GM12878 (cell line): Measurements from ENCODE around the gene ZNF248. TPM values are rescaled to one million over a fixed set of nuclear protein-coding genes. Genes with fewer than 3 reads are reported as not detected.

Source experiments
- ATAC-seq: fragments of 200-7000 bp; cut with Tn5 transposase; 3 replicates; pipeline ENCODE4 v1.9.1; 2020; ENCODE audit warnings: mild to moderate bottlenecking, moderate library complexity
- BruUV-seq: library from RNA; stranded (reverse); fragments of 400-500 nt; replicated peaks from 2 replicates; lab custom pipeline; 2021; lab: Mats Ljungman, UMichigan
- CTCF ChIA-PET: fragments of 300-600 bp; sonication (Branson Sonifier 250); formaldehyde crosslinking; extraction: SDS; loops from one replicate; lab custom pipeline; 2021; ENCODE audit warnings: inconsistent platforms; lab: Yijun Ruan, JAX
- POLR2A ChIA-PET: fragments of 350-600 bp; formaldehyde crosslinking; extraction: SDS; loops from one replicate; lab custom pipeline; 2021; ENCODE audit warnings: inconsistent platforms; lab: Charles Lee
- RAD21 ChIA-PET: fragments of 300-600 bp; sonication (Branson Sonifier 250); formaldehyde crosslinking; loops from one replicate; lab custom pipeline; 2023; ENCODE audit warnings: antibody characterized with exemption; ENCODE audit not compliant: unreplicated experiment; lab: Charles Lee
- SMC1A ChIA-PET: fragments of 300-600 bp; sonication (Branson Sonifier 250); formaldehyde crosslinking; loops from one replicate; lab custom pipeline; 2023; ENCODE audit not compliant: unreplicated experiment, uncharacterized antibody; lab: Charles Lee
- DNase-seq: peaks from one replicate; pipeline ENCODE4 v3.0.0-alpha.2; 2011; ENCODE audit warnings: low read depth, low spot score
- FAIRE-seq: peaks from 3 replicates; lab custom pipeline; 2011; peaks lifted over from hg19 to GRCh38; lab: Jason Lieb, UNC
- H2AFZ ChIP-seq: 2 replicates; pipeline ENCODE4 v1.6.0; 2011; ENCODE audit warnings: low read depth, low read length, control low read depth; ENCODE audit not compliant: control insufficient read depth
- H3K27ac ChIP-seq: 2 replicates; pipeline ENCODE4 v1.5.1; 2011; ENCODE audit warnings: control low read depth; ENCODE audit not compliant: control insufficient read depth, insufficient read depth
- H3K27me3 ChIP-seq, 2 experiments: replicated peaks in 1 of 2; 2 replicates each; pipeline versions ENCODE4 v1.6.0 to v1.6.1; 2011; ENCODE audit warnings: low read length in 1 of 2; ENCODE audit not compliant: control insufficient read depth in 2 of 2, insufficient read depth in 2 of 2
- H3K36me3 ChIP-seq, 2 experiments: 2 replicates each; pipeline ENCODE4 v1.5.1; 2011; ENCODE audit warnings: low read length in 1 of 2; ENCODE audit not compliant: control insufficient read depth in 2 of 2, insufficient read depth in 2 of 2
- H3K4me1 ChIP-seq: 2 replicates; pipeline ENCODE4 v1.6.1; 2011; ENCODE audit warnings: mild to moderate bottlenecking, low read length, moderate library complexity, mixed read lengths; ENCODE audit not compliant: control insufficient read depth, insufficient read depth
- H3K4me2 ChIP-seq: 2 replicates; pipeline ENCODE4 v1.6.0; 2011; ENCODE audit warnings: control low read depth; ENCODE audit not compliant: control insufficient read depth, insufficient read depth
- H3K4me3 ChIP-seq: fragments of 200-600 bp; sonication (generic); 2 replicates; pipeline ENCODE4 v1.5.1; 2016
- H3K79me2 ChIP-seq: 2 replicates; pipeline ENCODE4 v1.6.0; 2011; ENCODE audit warnings: low read length; ENCODE audit not compliant: control insufficient read depth, insufficient read depth
- H3K9ac ChIP-seq: 2 replicates; pipeline ENCODE4 v1.8.0; 2011; ENCODE audit warnings: low read length, control low read depth, mixed read lengths; ENCODE audit not compliant: control insufficient read depth, insufficient read depth
- H3K9me3 ChIP-seq: replicated peaks from 3 replicates; pipeline ENCODE4 v1.5.1; 2011; ENCODE audit warnings: mild to moderate bottlenecking, low read length; ENCODE audit not compliant: control insufficient read depth, insufficient read depth
- H4K20me1 ChIP-seq: 2 replicates; pipeline ENCODE4 v1.6.0; 2011; ENCODE audit not compliant: control insufficient read depth, insufficient read depth
- ASH2L ChIP-seq: fragments of 300-600, 200-600 bp; sonication (generic); IDR thresholded peaks from 2 replicates; pipeline ENCODE4 v1.6.1; 2017; ENCODE audit warnings: low read depth, mild to moderate bottlenecking, borderline replicate concordance
- ATF7 ChIP-seq: fragments of 450-650 bp; IDR thresholded peaks from 2 replicates; pipeline ENCODE4 v1.6.1; 2016; ENCODE audit warnings: low read depth, mild to moderate bottlenecking
- CEBPB ChIP-seq, 2 experiments: fragments of 150-350 bp in 1 of 2; IDR thresholded peaks; 2 replicates each; pipeline ENCODE4 v1.6.1; 2012 to 2014; ENCODE audit warnings: low read depth in 2 of 2, low read length in 2 of 2, borderline replicate concordance in 1 of 2, inconsistent platforms in 1 of 2
- EGR1 ChIP-seq, 2 experiments: IDR thresholded peaks; 1 replicate in 1 of 2; 2 replicates in 1 of 2; pipeline ENCODE4 v1.6.1; 2011 to 2012; ENCODE audit warnings: low read depth in 2 of 2, low read length in 2 of 2, borderline replicate concordance in 1 of 2, mild to moderate bottlenecking in 1 of 2, moderate library complexity in 1 of 2
- HDAC2 ChIP-seq: fragments of 200-600 bp; sonication (generic); IDR thresholded peaks from 2 replicates; pipeline ENCODE4 v1.6.1; 2017
- IKZF1 ChIP-seq: fragments of 450-650 bp; conservative IDR thresholded peaks from 2 replicates; pipeline ENCODE4 v1.6.1; 2017; ENCODE audit warnings: antibody characterized with exemption, mild to moderate bottlenecking
- KLF5 ChIP-seq: fragments of 450-650 bp; IDR thresholded peaks from 2 replicates; pipeline ENCODE4 v1.6.1; 2014; ENCODE audit warnings: mild to moderate bottlenecking; ENCODE audit not compliant: partially characterized antibody
- NR2C1 ChIP-seq: fragments of 450-650 bp; IDR thresholded peaks from 2 replicates; pipeline ENCODE4 v1.6.1; 2017; ENCODE audit warnings: antibody characterized with exemption, mild to moderate bottlenecking, moderate library complexity
- POLR2A ChIP-seq: IDR thresholded peaks from 2 replicates; pipeline ENCODE4 v1.6.1; 2011; ENCODE audit warnings: low read depth, mild to moderate bottlenecking, low read length
- RFX5 ChIP-seq: IDR thresholded peaks from 2 replicates; pipeline ENCODE4 v1.6.1; 2011; ENCODE audit warnings: low read depth, low read length, improper control_type of control experiment
- SMC3 ChIP-seq: IDR thresholded peaks from 2 replicates; pipeline ENCODE4 v1.6.1; 2011; ENCODE audit warnings: low read length, improper control_type of control experiment, borderline replicate concordance
- TCF12 ChIP-seq: IDR thresholded peaks from 2 replicates; pipeline ENCODE4 v1.6.1; 2011; ENCODE audit warnings: low read depth, mild to moderate bottlenecking, low read length
- TCF7 ChIP-seq: IDR thresholded peaks from 2 replicates; pipeline ENCODE4 v1.6.1; 2014; ENCODE audit warnings: antibody characterized with exemption, borderline replicate concordance
- ZNF384 ChIP-seq: IDR thresholded peaks from 2 replicates; pipeline ENCODE4 v1.6.1; 2012; ENCODE audit warnings: low read depth, mild to moderate bottlenecking, low read length, improper control_type of control experiment, borderline replicate concordance
- WGBS: methylation state at CpG from one replicate; pipeline ENCODE4 v1.1.6; 2016; ENCODE audit warnings: low lambda C conversion rate; ENCODE audit not compliant: insufficient replicate concordance, insufficient coverage; ENCODE audit errors: missing lambda C conversion rate; 5-methylcytosine and 5-hydroxymethylcytosine counted together
- in situ Hi-C: fragments of 300-500 bp; cut with MboI; formaldehyde crosslinking; loops from 9 replicates; pipeline ENCODE4 v1.14.3; 2018; ENCODE audit warnings: mixed read lengths
- intact Hi-C: fragments of 100-400 bp; cut with micrococcal nuclease; formaldehyde crosslinking; loops from one replicate; pipeline ENCODE4 v1.14.2; 2022; ENCODE audit not compliant: unreplicated experiment
- polyA plus RNA-seq, 11 experiments: library from polyadenylated mRNA; depleted of rRNA in 4 of 11; unstranded in 6 of 11; stranded (reverse) in 5 of 11; fragments of >200 nt; fragmentation: Nextera tagmentation in 4 of 11; fragmentation: Illumina TruSeq in 1 of 11; extraction: Ambion mirVana in 4 of 11; extraction: Trizol in 1 of 11; gene quantifications; 1 replicate in 1 of 11; 2 replicates in 10 of 11; pipeline versions ENCODE4 v1.2.1 to v1.2.3, GENCODE V29; 2011 to 2016; ENCODE audit warnings: inconsistent platforms in 2 of 11, missing spikeins in 2 of 11, low read depth in 1 of 11
- total RNA-seq, 4 experiments: library from RNA; depleted of rRNA in 3 of 4; stranded (reverse); fragments of >200 nt in 3 of 4; fragmentation: Illumina TruSeq in 1 of 4; extraction: Trizol in 1 of 4; gene quantifications; 2 replicates each; pipeline versions ENCODE4 v1.2.1 to v1.2.3, GENCODE V29; 2013 to 2021
- TF ChIP-seq, protein P1 (sequence below): fragments of 450-650 bp; formaldehyde crosslinking; IDR thresholded peaks from 2 replicates; pipeline ENCODE4 v1.4.0; 2020; ENCODE audit warnings: mild to moderate bottlenecking, moderate library complexity
- TF ChIP-seq, protein P2 (sequence below): fragments of 450-650 bp; IDR thresholded peaks from 2 replicates; pipeline ENCODE4 v1.6.1; 2017; ENCODE audit warnings: mild to moderate bottlenecking

The ZNF248 gene
- total and polyA plus RNA-seq, 10 of the 15 experiments (the other 5 are each of a cell fraction or from before 2014, with no cell fraction given), result 2.0 to 16.3 (median 8.9) TPM

DNA sequence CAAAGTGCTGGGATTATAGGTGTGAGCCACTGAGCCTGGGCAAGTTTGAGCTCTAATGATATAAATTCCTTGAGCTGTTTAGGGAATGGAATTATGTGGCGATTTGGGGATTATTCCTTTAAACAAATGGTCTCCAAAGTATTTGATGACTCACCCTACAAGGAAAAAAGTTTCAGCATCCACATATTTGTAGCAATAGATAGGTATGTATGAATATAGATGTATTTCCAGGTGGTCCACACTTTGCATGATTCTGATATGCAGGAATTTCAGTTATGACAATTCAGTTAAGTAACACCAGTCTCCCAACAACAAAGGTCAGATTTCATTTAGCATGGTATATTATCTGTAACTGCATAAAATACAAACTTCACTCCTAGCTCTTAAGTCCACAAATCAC, 92.2 kb downstream of the ZNF248 start:
- Histone ChIP-seq H3K4me1 (no peaks in the 10 kb centered on the region), H3K79me2 (no peaks in the 10 kb centered on the region), H3K36me3 (no peaks in the 10 kb centered on the region), H3K4me3 (no peak overlapping the region), H3K9me3 (no peaks in the 10 kb centered on the region; the same call in 2 of the 3 replicates), H3K27ac (no peak overlapping the region), H2AFZ (no peak overlapping the region), H3K4me2 (no peak overlapping the region), H3K27me3 (no peaks in the 10 kb centered on the region), H3K9ac (no peak overlapping the region), H4K20me1 (no peaks in the 10 kb centered on the region)
- 40% methylated on average over 1 of the region's 1 CpG for WGBS
- intact Hi-C loops, result no loop called here
- SMC1A ChIA-PET, result no interaction called here
- no peak for DNase-seq
- RAD21 ChIA-PET, result no interaction called here
- no TSS peak for BruUV-seq
- in situ Hi-C loops, result no loop called here
- CTCF ChIA-PET, result no interaction called here
- no peak for ATAC-seq
- no peak for FAIRE-seq
- POLR2A ChIA-PET, result no interaction called here
- TF ChIP-seq, protein P1, sequence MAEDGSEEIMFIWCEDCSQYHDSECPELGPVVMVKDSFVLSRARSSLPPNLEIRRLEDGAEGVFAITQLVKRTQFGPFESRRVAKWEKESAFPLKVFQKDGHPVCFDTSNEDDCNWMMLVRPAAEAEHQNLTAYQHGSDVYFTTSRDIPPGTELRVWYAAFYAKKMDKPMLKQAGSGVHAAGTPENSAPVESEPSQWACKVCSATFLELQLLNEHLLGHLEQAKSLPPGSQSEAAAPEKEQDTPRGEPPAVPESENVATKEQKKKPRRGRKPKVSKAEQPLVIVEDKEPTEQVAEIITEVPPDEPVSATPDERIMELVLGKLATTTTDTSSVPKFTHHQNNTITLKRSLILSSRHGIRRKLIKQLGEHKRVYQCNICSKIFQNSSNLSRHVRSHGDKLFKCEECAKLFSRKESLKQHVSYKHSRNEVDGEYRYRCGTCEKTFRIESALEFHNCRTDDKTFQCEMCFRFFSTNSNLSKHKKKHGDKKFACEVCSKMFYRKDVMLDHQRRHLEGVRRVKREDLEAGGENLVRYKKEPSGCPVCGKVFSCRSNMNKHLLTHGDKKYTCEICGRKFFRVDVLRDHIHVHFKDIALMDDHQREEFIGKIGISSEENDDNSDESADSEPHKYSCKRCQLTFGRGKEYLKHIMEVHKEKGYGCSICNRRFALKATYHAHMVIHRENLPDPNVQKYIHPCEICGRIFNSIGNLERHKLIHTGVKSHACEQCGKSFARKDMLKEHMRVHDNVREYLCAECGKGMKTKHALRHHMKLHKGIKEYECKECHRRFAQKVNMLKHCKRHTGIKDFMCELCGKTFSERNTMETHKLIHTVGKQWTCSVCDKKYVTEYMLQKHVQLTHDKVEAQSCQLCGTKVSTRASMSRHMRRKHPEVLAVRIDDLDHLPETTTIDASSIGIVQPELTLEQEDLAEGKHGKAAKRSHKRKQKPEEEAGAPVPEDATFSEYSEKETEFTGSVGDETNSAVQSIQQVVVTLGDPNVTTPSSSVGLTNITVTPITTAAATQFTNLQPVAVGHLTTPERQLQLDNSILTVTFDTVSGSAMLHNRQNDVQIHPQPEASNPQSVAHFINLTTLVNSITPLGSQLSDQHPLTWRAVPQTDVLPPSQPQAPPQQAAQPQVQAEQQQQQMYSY (CRISPR knock-in tag), result no peak
- TF ChIP-seq EGR1 (IDR thresholded peaks at IDR 0.05; ENCODE audit: borderline replicate concordance in 1 of 2, low read depth in 2 of 2, low read length in 2 of 2), result no peak
- TF ChIP-seq RFX5, result no peak
- TF ChIP-seq ZNF384, result no peak
- no peak for TF ChIP-seq POLR2A
- no peak for TF ChIP-seq SMC3
- no peak for TF ChIP-seq HDAC2
- no peak for TF ChIP-seq KLF5
- no peak for TF ChIP-seq CEBPB (IDR thresholded peaks at IDR 0.05; ENCODE audit: borderline replicate concordance in 1 of 2, low read depth in 2 of 2, low read length in 2 of 2)
- no peak for TF ChIP-seq TCF12
- TF ChIP-seq, protein P2, sequence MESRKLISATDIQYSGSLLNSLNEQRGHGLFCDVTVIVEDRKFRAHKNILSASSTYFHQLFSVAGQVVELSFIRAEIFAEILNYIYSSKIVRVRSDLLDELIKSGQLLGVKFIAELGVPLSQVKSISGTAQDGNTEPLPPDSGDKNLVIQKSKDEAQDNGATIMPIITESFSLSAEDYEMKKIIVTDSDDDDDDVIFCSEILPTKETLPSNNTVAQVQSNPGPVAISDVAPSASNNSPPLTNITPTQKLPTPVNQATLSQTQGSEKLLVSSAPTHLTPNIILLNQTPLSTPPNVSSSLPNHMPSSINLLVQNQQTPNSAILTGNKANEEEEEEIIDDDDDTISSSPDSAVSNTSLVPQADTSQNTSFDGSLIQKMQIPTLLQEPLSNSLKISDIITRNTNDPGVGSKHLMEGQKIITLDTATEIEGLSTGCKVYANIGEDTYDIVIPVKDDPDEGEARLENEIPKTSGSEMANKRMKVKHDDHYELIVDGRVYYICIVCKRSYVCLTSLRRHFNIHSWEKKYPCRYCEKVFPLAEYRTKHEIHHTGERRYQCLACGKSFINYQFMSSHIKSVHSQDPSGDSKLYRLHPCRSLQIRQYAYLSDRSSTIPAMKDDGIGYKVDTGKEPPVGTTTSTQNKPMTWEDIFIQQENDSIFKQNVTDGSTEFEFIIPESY, result no peak
- no peak for TF ChIP-seq ASH2L
- no peak for TF ChIP-seq NR2C1
- TF ChIP-seq TCF7, result no peak
- TF ChIP-seq IKZF1, result no peak
- TF ChIP-seq ATF7, result no peak
